GOT3 (cell line): ENCODE results near the gene SSBP1.
"Not testable (repeated sequence)": the region's sequence is repeated elsewhere in the genome, so short reads cannot be mapped to it uniquely, and the experiment has no call there.

ENCODE experiments used
- DNase-seq: peaks from one replicate; lab custom pipeline; 2025; ENCODE audit warnings: mixed read lengths; lab: John Stamatoyannopoulos, UW

Gene SSBP1

DNA sequence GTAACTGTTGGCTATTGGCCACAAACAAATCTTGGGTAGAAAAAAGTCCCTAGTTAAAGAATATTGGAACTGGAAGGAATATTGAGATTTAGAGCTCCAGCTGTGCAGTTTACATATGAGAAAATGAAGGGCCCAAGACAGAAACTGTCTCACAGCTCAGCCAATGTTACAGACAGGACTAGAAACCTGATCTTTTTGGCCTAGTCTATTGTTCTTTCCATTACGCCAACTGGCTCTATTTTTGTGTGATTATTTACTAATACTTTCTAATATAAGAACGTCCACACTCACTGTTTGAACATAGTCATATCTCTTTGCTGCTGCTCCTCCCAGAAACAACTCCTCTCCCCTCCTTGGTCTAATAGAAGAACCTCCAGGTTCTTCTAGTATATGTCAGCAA lies 28.8 kb upstream of the SSBP1 start:
- no peak for DNase-seq

DNA sequence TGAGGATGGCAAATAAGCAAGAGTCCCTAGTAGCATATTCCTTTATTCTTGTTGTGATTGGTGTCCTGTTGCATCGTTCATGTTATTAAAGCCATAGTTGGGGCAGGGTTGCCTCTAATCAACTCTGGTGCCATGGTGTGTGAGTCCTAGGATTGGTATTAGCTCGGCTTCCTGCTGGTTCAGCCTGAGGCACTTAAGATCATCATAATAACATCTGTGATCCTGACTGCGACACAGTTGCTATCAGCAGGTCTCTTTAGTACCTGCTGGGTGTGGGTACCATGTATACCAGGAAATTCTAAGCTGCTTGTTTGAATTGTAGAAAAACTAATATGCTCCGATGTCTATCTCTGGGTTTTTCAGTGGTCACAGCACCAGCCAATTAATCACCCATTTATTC lies 28.4 kb upstream of the SSBP1 start:
- no peak for DNase-seq

DNA sequence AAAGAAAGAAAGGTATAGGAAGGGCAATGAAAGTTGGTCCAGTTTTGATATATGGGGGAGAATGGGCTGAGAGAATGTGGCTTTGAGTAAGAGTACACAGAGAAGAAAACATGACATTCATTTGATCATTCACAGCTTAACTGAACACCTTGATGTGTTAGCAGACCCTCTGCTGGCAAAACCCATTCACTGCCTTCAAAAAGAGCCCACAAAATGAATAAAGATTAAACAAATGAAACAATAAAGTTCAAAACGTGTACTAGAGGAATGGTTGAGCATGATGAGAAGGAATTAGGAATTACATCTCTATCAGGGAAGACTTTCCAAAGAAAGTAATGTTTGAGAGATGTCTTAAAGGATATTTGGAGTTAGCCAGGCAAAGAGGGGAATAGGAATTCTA lies 27.9 kb upstream of the SSBP1 start:
- DNase-seq: no peak

DNA sequence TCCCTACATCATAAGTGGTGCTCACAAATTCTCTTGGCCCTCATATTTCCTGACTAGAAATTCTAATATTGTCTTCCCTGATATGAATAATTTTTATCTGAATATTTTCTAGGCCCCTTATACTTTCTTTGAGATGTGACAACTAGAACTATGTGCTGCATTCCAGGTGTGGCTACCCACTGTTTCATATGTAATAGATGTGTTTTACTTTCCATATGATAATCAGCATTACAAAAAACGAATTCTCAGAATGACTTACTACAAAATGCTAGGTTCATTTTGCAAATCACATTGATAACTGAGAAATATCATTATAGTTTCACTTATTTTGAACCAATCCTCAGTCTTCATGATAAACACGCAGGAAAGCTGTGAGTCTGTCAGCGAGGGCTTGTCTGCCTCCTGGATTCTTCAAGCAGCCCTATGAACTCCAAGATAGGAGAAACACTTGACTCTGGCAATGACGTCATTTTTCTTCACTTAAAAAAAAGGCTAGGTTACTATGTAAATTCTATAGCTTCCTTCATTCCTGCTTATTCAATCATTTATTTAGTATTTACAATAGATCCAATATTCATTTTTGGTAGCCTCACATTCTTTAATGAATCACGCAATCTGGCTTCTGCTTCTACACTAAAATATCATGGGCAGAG lies 25.4 kb upstream of the SSBP1 start:
- DNase-seq: no peak

DNA sequence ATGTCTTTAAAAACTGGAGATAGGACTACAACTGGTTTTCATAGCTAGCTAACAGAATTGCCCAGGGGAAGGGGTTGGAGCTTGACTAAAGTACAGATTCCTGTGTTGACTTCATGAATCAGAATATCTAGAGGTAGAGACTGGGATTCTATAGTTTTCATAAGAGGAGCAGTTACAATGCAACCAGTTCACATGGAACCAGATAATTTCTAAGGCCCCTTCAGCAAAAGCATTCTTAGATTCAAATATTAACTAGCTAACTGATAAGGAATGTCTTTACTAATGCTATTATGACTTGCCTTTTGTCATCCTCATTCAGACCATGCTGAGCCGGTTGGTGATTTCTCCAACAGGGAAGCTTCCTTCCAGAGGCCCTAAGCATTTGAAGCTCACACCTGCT lies 24.3 kb upstream of the SSBP1 start:
- DNase-seq: no peak

DNA sequence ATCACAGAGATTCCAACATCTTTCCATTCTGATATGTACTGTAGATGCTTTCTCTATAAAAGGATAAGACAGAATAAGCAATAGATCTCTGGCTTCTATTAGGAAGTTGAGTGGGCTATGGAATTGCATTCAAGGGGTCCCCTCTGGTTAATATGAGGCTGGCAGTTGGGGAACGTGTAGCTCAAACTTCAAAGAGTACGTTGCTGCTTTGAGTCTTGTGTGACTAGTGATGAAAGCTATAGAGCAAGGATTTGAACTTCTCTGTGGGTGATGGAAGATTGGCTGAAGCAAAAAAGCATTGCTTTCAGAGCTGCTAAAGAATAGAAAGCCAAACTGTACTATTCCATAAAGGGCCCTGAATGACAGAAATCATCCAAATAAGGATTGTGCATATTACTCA lies 23.6 kb upstream of the SSBP1 start:
- no peak for DNase-seq

DNA sequence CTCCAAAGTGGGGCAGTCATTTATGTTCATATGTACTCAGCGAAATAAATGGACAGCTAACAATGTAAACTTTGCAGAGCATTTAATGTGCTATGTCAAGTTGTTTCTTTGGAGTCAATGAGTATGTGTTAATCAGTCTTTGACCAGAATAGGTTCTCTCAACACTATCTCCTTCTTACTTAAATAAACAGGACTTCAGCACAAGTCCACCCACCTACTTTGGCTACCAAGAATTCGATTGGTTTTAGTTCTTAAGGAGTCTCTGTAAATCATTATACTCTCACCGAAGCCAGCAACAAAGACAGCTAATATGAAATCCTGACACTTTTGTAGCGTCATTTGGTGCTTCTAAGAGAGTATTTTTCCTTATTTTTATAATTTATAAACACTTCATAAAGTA lies 23.1 kb upstream of the SSBP1 start:
- no peak for DNase-seq

DNA sequence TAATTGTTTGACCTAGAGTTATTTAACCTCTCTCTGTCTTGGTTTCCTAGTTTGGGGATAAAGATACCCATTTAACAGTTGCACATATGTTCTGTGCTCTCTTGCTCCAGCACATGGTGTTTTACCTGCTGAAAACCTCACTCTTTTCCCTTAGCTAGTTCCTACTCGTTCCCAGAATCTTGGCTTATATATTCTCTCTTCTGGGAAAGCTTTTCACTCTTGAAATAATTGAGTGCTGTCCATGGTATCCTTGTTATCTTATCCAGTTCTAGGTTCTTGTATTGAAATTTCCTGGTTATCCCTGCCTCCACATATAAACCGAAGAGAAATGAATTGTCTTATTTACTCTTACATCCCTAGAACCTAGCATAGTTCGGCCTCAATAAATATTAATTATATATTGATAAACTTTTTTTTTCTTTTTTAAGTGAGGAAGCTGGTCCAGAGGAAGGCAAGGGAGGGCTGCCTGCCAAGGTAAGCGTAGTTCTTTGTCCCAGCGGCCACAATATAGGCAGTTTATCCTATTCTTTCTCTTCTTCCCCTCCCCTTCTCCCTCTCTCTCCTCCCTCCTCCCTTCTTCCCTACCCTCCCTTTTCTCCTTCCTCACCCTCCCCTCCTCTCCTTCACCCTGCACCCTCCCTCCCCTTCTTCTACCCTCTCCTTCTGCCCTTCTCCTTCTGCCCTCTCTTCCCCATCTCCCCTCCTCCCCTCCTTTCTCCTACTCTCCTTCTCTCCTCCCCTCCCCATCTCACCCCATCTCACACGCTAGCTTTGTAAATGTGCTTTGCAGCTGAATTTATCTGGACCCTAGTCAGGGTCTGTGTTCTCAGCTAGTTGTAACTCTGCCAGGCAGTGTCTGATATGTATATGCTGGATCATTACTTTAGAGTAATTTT lies 22.1 kb upstream of the SSBP1 start:
- no peak for DNase-seq

DNA sequence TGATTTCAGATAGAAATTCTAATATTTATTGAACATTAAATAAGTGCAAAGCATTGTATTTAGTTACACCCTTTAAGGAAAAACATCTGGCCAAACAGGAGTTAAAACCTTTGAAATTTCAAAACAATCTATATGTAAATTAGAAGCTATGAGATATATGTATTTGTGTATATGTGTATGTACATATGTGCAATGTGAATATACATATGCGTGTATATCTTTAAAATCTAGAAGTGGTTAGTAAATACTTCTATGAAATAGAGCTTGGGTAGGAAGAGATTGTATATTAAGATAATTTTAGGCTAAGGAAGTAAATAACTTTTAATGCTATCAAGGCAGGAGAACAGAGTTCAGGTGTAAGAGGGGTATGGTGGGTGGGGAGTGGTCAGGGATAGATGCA lies 20.7 kb upstream of the SSBP1 start:
- DNase-seq: no peak

DNA sequence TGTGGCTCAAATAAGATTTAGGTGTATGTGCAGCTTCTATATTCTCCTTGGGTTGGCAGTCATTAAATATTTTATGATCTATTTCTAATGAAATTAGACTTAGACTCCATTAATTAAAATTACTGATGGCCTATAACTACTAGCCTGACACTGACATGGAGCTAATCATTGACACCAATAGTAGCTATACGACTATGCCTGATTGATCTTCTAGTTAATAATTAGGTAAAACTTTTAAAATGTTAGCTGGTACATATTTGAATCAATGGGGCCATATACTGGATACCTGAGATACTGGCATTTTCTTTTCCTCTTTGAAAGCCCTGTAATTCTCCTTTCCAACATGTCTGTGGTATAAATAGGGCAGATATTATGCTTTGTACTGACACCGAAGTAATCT lies 15.6 kb upstream of the SSBP1 start:
- no peak for DNase-seq

DNA sequence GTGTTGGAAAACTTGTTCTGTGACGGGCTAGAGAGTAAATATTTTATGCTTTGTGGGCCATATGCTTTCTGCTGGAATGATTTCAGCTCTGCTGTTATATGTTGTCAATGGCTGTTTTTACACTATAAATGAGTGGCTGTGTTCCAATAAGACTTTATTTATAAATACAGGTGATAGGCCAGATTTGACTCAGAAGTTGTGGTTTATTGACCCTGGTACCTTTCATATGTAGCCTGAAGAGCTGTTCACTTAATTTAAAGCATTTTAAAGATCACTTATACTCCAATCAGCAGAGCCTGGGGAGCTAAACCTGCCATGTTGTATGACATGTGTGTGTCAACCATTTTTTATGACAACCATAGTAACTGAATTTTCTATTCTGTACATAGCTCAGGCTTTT lies 9.1 kb upstream of the SSBP1 start:
- no peak for DNase-seq

DNA sequence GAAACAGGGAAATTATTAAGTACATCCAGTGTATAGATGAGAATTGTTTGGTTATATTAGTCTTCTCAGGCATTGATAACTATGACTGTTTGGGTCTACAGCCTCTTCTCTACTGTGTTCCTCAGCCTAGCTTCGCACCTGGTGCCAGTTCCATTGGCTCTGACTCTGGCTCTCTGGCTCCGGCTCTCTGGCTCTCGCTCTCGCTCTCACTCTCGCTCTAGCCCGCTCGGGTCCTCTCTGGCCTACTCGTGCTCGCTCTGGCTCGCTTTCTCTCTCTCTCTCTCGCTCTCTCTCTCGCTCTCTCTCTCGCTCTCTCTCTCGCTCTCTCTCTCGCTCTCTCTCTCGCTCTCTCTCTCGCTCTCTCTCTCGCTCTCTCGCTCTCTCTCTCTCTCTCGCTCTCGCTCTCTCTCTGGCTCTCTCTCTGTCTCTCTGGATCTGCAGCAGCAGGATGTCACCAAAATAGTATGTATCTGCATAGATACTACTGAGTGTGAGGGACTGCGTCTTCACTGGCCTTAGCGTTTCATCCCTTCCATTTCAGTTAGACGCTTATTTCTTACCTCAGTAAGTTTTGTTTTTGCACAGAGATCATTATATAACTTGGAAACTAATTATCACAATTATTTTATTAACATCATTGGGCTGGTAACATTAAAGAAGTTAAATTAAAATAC lies 6.5 kb upstream of the SSBP1 start:
- no peak for DNase-seq

DNA sequence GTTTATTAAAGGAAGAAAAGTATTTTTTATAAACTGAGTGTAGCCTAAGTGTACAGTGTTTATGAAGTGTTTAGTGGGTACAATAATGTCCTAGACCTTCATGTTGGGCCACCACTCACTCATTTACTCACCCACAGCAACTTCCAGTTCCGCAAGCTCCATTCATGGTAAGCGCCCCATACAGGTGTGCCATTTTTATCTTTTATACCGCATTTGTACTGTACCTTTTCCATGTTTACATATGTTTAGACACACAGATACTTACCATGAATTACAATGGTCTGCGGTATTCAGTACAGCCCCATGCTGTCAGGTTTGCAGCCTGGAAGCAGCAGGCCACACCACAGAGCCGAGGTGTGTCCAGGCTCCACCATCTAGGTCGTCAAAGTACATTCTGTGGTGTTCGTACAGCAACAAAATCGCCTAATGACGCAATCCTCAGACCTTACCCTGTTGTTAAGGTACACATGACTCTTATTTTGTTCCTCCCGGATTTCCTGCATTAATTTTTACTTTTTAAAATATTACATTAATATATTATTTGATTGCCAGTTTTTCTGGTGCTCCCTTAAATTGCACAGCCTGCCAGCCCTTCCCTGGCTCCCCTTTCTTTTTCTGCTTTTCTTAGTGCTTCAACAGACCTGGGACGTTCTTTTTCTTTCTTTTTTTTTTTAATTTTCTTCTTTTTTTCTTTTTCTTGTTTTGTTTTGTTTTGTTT lies 881 bp upstream of the SSBP1 start:
- no peak for DNase-seq

DNA sequence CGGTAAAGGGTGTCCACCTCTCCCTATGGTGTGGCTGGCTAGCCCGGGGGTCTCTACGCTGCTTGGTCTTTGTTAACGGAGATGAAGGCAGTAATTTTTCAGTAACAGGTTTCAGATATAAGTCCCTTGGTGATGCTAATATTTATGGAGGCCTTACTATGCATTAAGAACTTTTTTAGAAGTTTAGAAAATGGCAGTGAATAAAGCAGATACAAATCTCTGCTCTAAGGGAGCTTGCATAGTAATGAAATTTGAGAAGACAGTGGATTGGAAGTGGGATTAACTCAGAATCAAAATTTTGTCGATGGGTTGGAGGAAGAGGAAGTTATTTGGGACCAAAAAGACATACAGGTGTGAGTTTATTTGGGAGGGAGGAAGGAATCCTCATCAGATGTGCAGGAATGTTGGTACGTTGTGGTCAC lies 445 bp downstream of the SSBP1 start:
- DNase-seq: no peak

DNA sequence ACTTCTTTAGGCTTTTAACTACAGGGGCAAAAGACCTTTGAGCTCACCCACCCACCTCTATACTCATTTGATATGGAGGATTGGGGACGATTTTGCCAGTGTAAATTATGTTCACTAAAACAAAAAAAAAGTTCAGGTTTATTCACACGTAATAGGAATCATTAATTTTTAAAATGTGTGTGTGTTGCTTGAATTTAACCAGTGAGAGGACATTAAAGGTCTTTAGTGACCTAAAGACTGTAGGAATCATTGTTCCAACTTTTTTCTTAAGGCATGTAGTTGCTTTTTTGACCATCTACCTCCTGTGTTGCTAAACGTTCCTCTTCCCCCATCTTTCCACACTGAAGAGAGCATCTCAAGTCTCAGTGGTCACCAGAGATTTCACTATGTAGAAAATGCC lies 1.1 kb downstream of the SSBP1 start:
- DNase-seq: no peak

DNA sequence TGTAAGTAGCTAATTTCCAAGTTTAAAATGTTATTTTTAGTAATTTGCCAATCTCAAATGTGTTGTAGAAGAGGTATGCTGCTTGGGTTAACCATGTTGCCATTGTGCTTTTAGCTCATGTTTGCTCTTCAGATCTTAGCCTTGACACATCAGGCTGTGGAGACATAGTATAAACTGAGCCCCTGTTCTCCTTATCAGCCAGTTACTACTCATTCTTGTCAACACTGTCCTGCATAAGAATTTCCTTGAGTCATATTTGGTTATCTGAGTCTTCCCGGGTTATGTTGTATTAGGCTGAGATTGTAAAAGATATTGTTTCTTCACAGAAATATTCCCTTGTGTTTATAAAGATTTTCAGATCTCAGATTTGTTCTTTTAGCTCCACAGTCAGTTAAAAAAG lies 4.1 kb downstream of the SSBP1 start:
- DNase-seq: no peak

DNA sequence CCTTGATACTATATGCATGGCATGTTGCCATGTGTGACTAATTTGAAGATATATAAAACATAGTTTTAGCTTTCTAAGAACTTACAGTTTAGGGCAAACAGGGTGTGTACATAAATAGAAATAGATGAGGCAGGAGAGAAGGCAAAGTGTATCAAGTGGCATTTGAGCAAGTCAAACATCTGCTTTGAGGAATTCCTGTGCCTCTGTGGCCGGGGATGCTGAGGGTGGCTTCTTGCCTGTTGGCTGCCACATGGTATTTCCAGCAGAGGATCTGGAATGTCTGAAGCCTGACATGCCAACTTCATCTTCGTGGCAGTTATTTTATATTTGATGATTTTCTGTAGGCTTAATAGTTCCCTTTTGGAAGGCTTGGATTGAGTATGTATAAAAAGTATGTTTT lies 6.0 kb downstream of the SSBP1 start:
- no peak for DNase-seq

DNA sequence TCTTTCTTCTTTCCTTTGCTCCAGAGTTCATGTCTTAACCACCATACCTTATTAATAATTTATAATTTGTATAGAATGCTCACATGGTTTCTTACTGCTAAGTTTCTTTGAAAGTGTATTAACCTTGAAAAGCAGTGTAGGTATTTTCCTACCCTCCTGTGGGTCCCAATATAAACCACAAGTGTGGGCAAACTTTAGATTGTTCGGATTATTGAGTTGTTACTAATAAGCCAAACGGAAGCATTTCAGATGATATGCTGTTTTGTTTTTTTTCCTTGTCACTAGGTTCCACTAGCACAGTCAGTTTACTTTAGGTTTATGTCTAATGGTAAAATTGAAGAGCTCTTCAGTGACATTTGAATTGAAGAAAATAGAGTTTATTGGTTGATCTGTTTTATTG lies 10.2 kb downstream of the SSBP1 start:
- no peak for DNase-seq

DNA sequence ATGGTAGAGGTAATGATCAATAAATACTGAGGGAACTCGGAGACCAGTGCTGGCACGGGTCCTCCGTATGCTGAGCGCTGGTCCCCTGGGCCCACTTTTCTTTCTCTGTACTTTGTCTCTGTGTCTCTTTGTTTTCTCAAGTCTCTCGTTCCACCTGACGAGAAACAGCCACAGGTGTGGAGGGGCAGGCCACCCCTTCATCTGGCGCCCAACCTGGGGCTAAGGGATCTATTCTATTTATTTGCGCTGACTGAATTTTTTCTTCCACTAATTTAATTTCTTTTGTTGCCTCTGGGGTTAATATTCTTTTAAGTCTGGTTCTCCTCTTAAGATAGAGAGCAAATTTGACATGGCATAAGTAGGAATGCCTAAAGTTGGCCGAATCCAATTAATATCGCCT lies 13.7 kb downstream of the SSBP1 start:
- not testable (repeated sequence) for DNase-seq

DNA sequence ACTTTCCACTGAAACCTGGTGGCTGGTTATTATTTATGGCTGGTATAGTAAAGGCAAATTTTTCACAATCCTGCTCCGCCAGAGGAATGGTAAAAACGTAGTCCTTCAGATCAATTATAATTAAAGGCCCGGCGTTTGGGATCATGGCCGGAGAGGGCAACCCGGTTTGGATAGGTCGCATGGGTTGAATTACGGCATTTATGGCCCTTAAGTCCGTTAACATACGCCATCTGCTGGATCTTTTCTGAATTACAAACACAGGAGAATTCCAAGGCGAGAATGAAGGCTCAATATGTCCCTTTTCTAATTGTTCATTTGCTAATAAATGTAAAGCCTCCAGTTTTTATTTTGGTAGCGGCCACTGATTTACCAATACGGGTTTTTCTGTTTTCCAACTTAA lies 14.5 kb downstream of the SSBP1 start:
- no peak for DNase-seq

DNA sequence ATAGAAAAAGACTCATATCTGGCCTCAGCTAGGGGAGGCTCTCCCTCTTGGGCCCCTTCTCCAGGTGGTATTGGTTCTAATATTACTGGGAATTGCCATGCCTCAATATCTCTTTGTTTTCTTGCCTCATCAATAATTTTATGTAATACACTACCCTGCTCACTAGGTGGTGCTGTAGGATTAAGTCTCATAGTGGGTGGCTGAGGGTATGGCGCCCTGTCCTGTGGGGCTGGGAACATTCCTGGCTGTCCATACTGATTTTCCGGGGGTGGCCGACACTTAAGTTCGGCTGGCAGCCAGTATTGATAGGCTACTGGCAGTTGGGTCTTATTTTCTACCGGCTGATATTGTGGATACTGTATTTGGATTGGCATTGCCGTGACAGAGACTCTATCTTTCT lies 16.8 kb downstream of the SSBP1 start:
- no peak for DNase-seq

DNA sequence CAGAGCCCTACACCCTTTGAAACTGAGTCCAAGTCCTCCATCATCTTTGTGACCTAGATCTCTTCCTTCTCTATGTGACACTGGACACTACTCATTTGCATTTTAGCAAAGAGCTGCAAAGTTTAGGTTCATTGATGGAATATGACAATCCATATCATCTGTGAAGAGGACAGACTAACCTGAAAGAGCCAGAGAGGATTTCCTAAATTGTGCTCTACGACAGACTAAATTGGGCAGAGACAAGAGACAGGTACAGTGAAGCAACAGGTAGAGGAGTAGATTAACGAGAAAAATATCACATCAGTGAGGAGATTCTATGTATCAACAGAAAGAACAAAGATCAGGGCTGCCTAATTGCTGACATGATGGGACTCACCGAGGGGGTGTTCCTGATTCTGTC lies 25.6 kb downstream of the SSBP1 start, which contains the start of gene TAS2R3:
TSS of gene TAS2R3 (plus strand) at position 301 of the 400 bp plus-strand sequence. CDS start at position 363, 62 bp downstream.
- no peak for DNase-seq
